Activated CD4-positive, alpha-beta T cell treated with anti-CD3 and anti-CD28 coated beads, Interleukin-10, Interleukin-2, amounts not matched to agents 100 ng/mL and 50 ng/mL, durations not matched to agents 16 hours and 8 hours (primary cell): ENCODE results near the gene SPDEF.

ENCODE experiments used
- DNase-seq: peaks from one replicate; pipeline ENCODE4 v3.0.0-alpha.2; 2020

SPDEF gene

DNA sequence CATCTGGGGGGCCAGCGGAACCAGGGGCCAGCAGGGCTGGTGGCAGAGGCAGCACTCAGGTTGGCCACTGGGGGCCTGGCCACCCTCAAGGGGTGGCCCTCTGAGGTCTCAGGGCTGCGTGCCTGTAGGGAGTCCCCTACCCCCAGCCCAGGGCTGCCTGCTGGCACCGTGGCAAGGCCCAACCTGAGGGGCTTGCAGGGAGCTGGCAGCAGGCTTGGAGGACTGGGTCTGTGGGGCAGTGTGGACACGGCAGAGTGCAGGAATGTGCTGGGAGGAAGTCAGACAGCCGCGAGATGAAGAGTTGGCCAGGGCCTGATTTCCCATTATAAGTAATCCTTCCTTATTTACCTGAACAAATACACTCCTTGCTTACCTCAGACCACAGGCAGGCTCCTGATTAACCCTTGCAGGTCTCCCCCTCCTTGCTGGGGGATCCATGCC is at the start of gene SPDEF:
TSS of gene SPDEF (minus strand) at position 299 of the 441 bp plus-strand sequence. CDS start 11,874 bp downstream, outside the sequence.
- DNase-seq = no peak

DNA sequence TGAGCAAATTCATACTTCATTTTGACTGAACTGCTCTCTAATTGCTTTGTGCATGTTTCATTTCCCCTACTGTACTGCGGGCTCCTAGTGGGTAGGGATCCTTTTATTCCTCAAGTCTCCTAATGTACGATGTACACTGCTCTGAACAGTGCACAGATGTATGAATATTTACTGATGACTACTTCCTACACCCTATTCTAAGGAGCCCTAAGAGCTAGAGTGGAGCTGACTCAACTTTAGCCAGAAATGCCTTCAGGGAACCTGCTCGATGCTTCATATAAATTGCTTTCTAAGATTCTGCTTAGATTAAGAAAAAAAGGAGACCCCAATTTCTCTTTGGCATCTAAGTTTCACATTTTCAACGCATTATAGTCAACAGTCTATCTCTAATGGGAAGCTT is 47.6 kb upstream of the SPDEF start:
- no peak for DNase-seq

GRCh38 chr6:34602318-34603111 is 46.4 kb upstream of the SPDEF start:
- no peak for DNase-seq

DNA sequence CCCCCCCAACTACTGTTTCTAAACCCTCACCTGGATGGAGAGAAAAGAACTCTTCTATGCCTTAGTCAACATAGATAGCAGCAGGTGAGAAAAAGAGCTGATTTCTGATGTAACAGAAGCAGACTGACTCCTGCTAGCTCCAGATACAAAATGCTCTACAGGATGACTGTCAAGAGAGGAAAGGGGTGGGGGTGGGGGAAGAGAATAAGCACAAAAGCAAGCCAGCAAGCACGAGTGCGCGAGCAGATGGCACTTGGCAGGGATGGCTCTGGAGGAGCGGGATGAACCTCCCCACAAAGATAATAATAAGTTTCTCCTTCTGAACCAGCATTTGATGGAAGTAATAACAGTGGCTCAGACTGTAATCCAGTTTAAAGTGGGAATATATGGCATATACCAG is 45.6 kb upstream of the SPDEF start:
- DNase-seq = no peak

DNA sequence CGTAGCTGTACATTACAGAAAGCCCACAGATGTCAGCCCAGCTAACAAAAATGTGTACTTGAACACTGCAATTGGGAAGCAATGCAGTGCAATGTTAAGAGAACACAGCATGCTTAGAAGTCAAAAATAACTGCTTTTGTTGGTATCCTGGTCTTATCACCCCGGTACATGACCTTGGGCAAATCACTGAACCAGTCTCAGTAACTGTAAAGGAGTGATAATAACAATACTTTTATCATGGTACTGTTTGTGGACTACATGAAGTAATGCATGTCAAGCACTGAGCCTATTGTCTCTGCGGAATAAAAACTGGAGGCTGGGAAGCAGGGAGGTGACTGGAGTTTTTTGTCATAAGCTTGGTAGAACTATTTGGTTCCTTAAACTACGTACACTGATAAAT is 44.7 kb upstream of the SPDEF start:
- DNase-seq = no peak

- DNase-seq = no peak
These were observed 44.0 kb upstream of the SPDEF start for GRCh38 chr6:34600101-34600500.

- DNase-seq = no peak
These were observed 42.6 kb upstream of the SPDEF start for GRCh38 chr6:34598712-34599111.

- no peak for DNase-seq
These were observed 41.6 kb upstream of the SPDEF start for GRCh38 chr6:34597605-34598353.

DNA sequence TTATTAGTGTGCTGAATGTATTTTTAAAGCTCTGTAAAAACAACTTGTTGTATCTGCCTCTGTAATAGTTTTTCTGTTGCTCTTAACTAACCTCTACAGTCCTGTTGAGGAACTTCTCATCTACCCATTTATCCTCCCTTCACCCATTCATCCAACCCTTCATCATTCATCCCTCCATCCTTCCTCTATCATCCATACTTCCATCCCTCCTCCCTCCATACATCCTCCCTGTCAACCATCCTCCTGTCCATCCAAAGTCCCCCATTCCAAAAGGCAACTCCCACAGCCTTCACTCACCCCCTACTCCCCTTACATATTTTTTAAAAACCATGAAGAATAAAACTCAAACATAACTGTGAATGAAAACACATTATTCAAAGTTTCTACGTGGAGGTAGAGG is 40.7 kb upstream of the SPDEF start:
- no peak for DNase-seq

- no peak for DNase-seq
These were observed 39.4 kb upstream of the SPDEF start for GRCh38 chr6:34595332-34596184.

- no peak for DNase-seq
These were observed 37.6 kb upstream of the SPDEF start for GRCh38 chr6:34593701-34594100.

GRCh38 chr6:34592208-34592952 is 36.3 kb upstream of the SPDEF start:
- no peak for DNase-seq

DNA sequence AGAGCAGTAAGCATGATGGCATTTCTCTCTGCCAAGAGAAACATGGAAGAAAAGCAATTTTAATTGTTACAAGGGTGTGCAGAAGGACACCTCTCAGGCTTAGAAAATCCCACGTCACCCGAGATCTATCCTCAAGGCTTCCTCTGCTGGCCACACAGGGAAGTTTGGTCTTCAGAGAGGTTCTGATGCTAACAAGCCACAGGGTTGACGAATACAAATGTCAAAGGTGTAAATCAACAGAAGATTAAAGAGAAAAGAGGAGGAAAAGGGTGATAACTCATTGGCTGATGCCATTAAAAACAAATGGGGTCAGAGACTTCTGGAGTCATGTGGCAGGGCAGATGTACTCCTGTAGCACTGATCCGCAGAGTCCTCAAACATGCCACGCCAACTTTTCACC is 33.6 kb upstream of the SPDEF start:
- DNase-seq = no peak

DNA sequence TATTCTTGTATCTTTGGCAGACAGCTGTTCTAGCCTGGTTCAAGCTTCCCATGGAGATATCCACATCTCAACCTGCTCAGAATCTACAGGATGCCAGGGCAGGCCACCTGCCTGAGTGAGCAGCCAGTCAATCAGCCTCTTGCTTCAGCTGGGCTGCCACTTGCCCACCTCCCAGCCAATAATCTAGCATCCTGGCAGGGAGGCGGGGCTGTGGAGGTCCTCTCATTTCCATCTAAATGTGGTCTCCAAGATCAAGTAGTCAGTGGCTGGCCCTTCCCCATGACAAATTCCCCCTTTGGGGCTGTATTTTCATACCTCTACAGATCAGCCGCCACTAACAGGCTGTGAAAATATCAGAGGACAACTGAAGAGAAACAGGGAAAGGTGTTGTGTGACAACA is 33.0 kb upstream of the SPDEF start:
- no peak for DNase-seq

GRCh38 chr6:34587851-34588250 is 31.7 kb upstream of the SPDEF start:
- DNase-seq = no peak

- no peak for DNase-seq
These were observed 31.2 kb upstream of the SPDEF start for GRCh38 chr6:34587325-34587724.

DNA sequence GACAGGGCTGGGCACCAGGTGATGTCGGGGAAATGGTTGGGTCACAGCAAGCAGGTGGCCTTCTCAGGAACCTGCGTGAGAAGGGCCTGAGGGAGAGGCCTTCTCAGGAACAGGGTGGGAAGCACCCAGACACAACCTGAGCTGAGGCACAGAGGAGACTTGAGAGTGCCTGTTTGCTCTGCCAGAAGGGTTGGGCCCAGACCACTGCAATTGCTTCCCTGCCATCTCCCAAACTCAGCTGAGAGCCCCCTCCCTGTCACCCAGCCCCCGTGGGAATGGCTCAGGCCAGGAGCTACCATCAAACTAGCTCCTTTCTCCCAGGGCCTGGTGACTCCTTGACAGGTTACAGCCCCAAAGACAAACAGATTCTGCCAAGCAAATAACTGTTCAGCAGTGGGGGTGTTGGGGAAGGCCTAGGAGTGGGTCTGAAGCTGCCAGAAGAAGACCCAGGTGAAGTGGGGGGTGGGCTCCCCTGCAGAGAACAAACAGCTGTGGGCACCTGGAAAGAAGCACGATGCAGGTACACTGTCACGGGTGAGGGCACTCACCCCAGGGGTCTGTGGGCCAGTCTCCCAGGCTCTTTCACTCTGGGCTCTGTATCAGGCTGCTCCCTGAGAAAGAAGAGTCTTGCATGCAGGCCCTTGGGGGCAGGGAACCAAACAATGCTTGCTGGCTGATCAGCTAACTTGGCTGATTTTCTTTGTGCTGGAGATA is 30.4 kb upstream of the SPDEF start:
- DNase-seq = no peak

DNA sequence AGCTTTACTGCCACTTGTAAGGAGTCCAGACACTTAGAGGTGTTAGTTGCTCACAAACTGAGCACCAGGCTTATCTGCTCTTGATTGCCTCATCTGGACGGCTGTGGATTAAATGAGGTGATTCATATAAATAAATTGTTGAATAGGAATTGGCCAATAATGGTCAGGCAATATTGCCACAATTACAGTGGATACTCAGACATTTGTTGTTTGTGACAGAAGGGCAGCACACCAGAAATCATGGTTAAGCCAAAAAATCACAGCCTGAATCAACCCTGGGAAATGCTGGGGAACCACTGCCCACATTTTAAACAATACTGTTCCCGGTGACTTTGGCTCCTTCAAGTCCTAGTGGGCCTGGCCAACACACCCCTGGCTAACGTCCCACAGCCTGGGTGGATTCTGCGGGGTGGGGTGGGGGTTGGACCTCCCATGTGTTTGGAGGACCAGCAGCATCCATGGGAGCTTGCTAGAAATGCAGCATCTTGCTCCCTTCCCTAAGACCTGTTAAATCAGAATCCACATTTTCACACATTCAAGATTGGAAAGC is 29.5 kb upstream of the SPDEF start:
- no peak for DNase-seq

GRCh38 chr6:34585108-34585507 is 29.0 kb upstream of the SPDEF start:
- no peak for DNase-seq

DNA sequence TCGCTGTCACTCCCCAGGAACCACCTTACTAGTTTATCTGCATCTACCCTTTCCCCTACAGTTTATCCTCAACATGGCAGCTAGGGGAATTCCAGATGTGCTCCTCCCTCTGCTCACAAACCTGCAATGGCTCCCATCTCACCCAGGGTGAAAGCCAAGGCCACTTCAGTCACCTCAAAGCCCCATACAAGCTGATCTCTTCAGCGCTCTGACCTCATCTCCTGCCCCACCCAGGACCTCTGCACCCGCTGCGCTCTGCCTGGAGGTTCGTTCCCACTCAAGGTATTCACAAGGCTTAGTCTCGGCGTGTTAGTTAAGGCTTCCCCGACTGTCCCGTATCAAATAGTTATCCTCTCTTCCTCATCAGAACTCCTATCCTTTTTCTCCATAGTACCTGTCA is 28.6 kb upstream of the SPDEF start:
- DNase-seq = no peak

DNA sequence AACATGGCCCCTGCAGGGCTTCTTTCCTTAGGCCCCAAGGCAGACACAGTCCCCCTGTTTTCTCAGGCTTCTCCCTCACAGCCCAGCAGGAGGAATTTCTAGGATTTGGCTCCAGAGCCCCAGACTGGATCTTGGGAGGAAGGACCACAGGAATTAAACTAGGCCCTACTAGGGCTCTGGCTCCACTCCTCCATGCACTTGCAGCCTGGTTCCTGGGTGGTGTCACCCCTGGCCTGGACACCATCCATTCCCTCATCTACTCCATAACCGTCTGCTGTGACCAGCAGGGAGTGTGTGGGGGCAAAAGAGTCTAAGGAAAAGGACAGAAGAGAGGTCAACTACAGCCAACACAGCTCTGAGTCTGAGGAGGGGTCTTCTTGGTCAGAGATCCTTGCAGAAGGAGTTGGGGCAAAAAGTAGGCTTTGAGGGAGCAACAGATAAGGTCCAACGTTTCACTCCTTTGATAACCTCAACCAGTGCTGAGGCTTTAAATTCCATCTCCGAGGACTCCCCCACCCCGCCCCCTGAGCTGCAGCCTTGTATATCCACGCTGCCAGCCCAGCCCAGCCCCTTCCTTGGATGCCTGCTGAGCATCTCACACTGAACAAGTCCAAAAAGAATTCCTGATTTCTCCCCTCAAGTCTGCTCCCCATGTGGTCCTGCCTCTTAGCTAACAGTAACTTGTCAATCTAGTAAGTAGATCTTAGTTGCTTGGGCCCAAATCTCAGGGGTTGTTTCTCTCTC is 27.9 kb upstream of the SPDEF start:
- no peak for DNase-seq
